IPS-18c (cell line): Measurements from ENCODE around the gene CRADD.

ENCODE experiments used
- H3K4me3 ChIP-seq: 2 replicates; pipeline ENCODE4 v1.7.0; 2013; ENCODE audit warnings: low read depth, mild to moderate bottlenecking, low read length, moderate library complexity; ENCODE audit not compliant: insufficient read depth
- H3K9me3 ChIP-seq: one replicate; pipeline ENCODE4 v1.6.1; 2013; ENCODE audit warnings: mild to moderate bottlenecking, low read length, moderate library complexity; ENCODE audit not compliant: control insufficient read depth, insufficient read depth

Gene CRADD

DNA sequence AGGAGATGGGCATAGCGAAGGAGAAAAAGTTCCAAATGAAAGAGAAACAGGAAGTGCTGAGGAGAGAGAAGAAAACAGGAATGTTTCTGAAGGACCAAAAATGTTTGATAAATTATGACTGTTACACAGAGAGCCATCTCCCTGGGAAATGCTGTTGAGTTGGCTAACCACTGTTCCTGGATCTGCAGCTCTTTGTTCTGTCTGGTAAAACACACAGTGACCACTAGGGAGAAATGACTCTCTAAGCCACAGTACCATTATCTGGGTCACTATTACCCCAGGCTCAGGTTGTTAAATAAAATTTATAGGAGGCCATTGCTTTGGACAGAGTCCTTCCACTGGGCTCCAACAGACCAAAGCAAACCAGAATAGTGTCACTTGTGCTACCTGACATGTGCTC lies 219.3 kb downstream of the CRADD start:
- no peaks in the 10 kb centered on the region for H3K9me3 ChIP-seq
- no peak overlapping the region for H3K4me3 ChIP-seq

- no peaks in the 10 kb centered on the region for H3K9me3 ChIP-seq
- H3K4me3 ChIP-seq = no peak overlapping the region
Observed at GRCh38 chr12:93896952-93897351, 219.8 kb downstream of the CRADD start.

DNA sequence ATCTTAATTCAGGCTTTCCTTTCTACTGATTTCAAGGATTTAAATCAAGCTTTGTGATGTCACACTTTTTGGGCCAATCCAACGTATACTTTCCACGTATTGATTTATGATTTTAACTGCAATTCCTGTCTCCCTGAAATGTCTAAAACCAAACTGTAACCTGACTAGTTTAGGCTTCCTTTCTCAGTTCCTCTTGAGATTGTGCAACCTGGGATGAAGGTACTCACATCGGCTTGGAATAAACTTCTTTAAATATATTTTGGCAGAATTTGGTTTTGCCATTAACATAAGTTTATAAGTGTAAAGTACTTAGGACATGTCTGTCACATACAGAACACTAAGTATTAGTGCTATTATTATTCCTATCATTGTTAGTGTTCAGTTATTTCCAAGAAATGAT lies 224.6 kb downstream of the CRADD start:
- Histone ChIP-seq H3K9me3 (no peaks in the 10 kb centered on the region), H3K4me3 (no peak overlapping the region)

DNA sequence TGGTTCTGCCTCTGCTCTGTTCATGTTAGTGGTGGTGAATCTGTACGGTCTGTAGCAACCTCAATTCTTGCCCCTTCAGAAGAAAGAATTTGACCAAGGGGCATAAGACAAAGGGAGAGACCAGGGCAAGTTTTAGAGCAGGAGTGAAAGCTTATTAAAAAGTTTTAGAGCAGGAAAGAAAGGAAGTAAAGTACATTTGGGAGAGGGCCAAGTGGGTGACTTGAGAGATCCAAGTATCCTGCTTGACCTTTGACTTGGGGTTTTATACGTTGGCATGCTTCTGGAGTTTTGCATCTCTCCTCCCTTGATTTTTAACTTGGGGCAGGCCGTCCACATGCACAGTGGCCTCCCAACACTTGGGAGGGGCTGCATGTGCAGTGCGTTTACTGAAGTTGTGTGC lies 225.0 kb downstream of the CRADD start:
- no peak overlapping the region for H3K4me3 ChIP-seq
- H3K9me3 ChIP-seq = no peaks in the 10 kb centered on the region

- no peaks in the 10 kb centered on the region for H3K9me3 ChIP-seq
- H3K4me3 ChIP-seq = no peak overlapping the region
Observed at GRCh38 chr12:93902736-93903562, 225.8 kb downstream of the CRADD start.

- H3K9me3 ChIP-seq = no peaks in the 10 kb centered on the region
- H3K4me3 ChIP-seq = no peak overlapping the region
Observed at GRCh38 chr12:93904124-93904523, 226.9 kb downstream of the CRADD start.

GRCh38 chr12:93908264-93908663 lies 231.1 kb downstream of the CRADD start:
- Histone ChIP-seq H3K4me3 (no peak overlapping the region), H3K9me3 (no peaks in the 10 kb centered on the region)

DNA sequence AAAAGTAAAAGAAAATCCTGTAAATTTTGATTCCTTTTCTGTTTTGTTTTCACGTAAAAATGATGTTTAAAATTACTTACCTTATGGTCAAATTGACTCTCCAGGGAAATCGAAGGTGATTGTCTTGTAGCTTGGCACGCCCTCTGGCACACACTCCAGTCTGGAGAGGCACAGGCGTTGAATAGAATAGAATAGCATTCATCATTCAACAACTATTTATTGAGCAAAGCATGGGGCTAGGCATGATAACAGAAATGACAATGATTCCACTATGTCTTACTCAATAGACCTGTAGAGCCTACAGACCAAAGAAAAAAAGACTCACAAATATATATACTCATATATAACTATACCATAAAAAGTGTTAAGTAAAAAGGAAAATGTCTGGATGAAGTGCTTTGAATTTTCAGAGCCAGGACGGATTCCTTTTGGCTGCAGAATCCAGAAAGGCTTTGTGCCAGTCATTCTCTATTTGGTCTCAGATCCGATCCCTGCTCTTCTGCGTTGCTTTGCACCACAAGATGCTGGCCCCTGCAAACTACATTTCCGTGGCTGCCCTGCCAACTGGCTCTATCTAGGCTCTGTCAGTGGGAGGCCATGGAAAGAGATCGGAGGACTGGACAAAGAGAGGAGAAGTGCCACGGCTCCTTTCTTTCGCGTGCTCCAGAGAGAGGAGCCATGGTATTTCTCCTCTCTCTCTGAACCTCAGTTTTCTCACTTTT lies 231.8 kb downstream of the CRADD start:
- H3K9me3 ChIP-seq = no peaks in the 10 kb centered on the region
- no peak overlapping the region for H3K4me3 ChIP-seq

- H3K9me3 ChIP-seq = no peaks in the 10 kb centered on the region
- H3K4me3 ChIP-seq = no peak overlapping the region
Observed at GRCh38 chr12:93911396-93911795, 234.2 kb downstream of the CRADD start.

DNA sequence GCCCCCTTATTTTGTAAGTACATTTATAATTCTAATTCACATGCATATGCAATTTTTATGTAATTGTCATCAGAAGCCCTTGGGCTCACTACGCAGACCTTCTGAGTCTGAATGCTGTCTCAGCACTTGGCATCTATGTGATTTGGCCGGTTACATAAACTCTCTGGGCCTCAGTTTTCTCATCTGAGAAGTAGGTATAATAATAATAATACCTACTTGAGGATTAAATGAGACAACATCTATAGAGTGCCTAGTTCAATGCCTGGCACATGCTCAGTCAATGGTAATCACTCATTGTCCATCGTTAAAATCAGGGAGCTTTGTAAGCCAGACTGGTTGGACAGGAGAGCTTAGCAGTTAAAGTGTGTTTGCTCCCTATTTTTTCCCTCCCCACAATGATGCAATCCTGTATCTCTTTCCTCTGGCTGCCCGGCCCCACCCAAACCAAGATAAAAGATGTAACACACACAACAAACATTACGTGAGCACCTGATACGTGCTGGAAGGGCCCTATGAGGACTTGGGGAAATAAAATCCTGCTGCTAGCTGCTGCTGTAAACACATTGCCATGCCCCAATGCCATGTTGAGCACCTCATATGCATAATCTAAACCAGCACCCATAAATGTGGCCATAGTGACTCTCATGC lies 235.0 kb downstream of the CRADD start:
- H3K9me3 ChIP-seq = no peaks in the 10 kb centered on the region
- no peak overlapping the region for H3K4me3 ChIP-seq

GRCh38 chr12:93913845-93914244 lies 236.7 kb downstream of the CRADD start:
- Histone ChIP-seq H3K4me3 (no peak overlapping the region), H3K9me3 (no peaks in the 10 kb centered on the region)

DNA sequence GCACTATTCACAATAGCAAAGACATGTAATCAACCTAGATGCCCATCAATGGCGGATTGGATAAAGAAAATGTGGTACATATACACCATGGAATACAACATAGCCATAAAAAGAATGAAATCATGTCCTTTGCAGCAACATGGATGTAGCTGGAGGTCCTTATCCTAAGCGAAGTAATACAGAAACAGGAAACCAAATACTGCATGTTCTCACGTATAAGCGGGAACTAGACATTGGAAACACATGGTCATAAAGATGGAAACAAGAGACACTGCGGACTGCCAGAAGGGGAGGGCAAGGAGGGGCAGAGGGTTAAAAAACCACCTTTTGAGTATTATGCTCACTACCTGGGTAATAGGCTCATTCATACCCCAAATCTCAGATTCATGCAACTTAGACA lies 237.1 kb downstream of the CRADD start:
- H3K4me3 ChIP-seq = no peak overlapping the region

DNA sequence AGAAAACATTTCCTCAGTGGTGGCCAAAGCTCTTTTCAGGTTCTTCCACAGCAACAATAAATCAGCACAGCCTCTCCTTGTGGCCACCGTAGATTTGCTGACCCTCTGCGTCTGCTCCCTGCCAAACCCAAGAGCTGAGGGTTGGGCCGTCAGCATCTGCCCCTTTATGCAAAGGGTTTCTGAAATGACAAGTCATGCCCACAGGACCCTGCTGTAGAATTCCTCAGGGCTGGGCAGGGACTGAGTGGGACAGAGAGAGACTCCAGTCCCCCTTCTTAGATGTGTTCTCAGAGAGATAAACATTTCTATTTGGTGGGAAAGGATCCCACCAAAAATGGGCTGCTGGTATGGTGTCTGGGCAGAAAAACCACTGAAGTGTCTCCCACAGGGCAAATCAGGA lies 238.2 kb downstream of the CRADD start:
- Histone ChIP-seq H3K9me3 (no peaks in the 10 kb centered on the region), H3K4me3 (no peak overlapping the region)

More for the DNA sequence above, 237.1 kb downstream of the CRADD start:
- no peaks in the 10 kb centered on the region for H3K9me3 ChIP-seq

DNA sequence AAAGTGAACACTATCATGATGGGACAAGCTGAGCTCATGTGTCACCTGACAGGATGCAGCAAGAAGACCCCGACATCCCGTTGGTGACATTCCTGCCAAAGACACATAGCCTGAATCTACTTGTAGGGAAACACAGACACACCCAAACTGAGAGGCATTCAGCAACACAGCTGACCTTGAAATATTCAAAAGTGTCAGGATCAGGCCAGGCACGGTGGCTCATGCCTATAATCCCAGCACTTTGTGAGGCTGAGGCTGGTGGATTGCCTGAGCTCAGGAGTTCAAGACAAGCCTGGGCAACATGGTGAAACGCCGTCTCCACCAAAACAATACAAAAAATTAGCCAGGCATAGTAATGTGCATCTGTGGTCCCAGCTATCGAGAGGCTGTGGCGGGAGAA lies 239.2 kb downstream of the CRADD start:
- H3K9me3 ChIP-seq = no peaks in the 10 kb centered on the region
- H3K4me3 ChIP-seq = no peak overlapping the region

DNA sequence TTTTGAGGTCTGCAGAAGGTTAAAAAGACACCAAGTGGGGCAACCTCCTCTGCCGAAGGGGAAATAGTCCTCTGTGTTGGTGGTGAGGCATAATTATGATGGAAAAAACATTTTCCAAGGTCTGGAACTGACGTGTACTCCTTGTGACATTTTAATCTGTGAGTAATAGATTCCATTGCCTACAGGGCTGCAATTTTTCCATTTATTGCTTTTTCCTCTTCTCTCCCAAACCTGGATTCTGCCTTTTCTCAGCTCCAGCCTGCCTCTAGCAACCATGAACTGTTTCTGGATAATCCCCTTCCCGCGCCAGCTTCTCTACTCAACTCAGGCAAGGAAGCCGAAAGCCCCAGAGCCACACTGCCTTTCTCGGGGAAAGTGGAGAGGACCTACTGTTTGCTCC lies 241.1 kb downstream of the CRADD start:
- no peak overlapping the region for H3K4me3 ChIP-seq
- H3K9me3 ChIP-seq = no peaks in the 10 kb centered on the region

- Histone ChIP-seq H3K9me3 (no peaks in the 10 kb centered on the region), H3K4me3 (no peak overlapping the region)
Observed at GRCh38 chr12:93918900-93919299, 241.7 kb downstream of the CRADD start.

GRCh38 chr12:93921521-93921920 lies 244.3 kb downstream of the CRADD start:
- no peak overlapping the region for H3K4me3 ChIP-seq

GRCh38 chr12:93922583-93923006 lies 245.4 kb downstream of the CRADD start:
- Histone ChIP-seq H3K9me3 (no peaks in the 10 kb centered on the region), H3K4me3 (no peak overlapping the region)

More at GRCh38 chr12:93921521-93921920, 244.3 kb downstream of the CRADD start:
- H3K9me3 ChIP-seq = no peaks in the 10 kb centered on the region
